Measurements from ENCODE around the gene LITAFD.
A peak's percentile ranks its signal among the peaks of the same experiment; 100 is the strongest.

Gene LITAFD

GRCh38 chr16:8920645-8921346 is 38.6 kb downstream of the LITAFD start:
- no peak for DNase-seq (ENCODE audit: low read depth)

- no peak for DNase-seq (ENCODE audit: low read depth)
These were observed 39.3 kb downstream of the LITAFD start for GRCh38 chr16:8921347-8921984.

GRCh38 chr16:8923199-8923598 is 41.0 kb downstream of the LITAFD start:
- no peak for DNase-seq (ENCODE audit: low read depth)

- DNase-seq (ENCODE audit: low read depth): no peak
These were observed 42.1 kb downstream of the LITAFD start for GRCh38 chr16:8924214-8924613.

GRCh38 chr16:8925455-8925854 is 43.3 kb downstream of the LITAFD start:
- no peak for DNase-seq (ENCODE audit: low read depth)

- DNase-seq (ENCODE audit: low read depth): no peak
These were observed 44.7 kb downstream of the LITAFD start for GRCh38 chr16:8926827-8927226.

- no peak for DNase-seq (ENCODE audit: low read depth)
These were observed 46.4 kb downstream of the LITAFD start for GRCh38 chr16:8928467-8928957.

- DNase-seq (ENCODE audit: low read depth): no peak
These were observed 47.1 kb downstream of the LITAFD start for GRCh38 chr16:8929086-8929748.

- peak; percentile 33 for DNase-seq (ENCODE audit: low read depth)
These were observed 49.7 kb downstream of the LITAFD start for GRCh38 chr16:8931859-8932258.

- DNase-seq (ENCODE audit: low read depth): no peak
These were observed 52.5 kb downstream of the LITAFD start for GRCh38 chr16:8934601-8935000.

Measured in stromal cell of bone marrow (primary cell).